ENCODE data around the gene ARHGEF39. TPM values are rescaled to one million over a fixed set of nuclear protein-coding genes. Genes with fewer than 3 reads are reported as not detected.
"Not testable (repeated sequence)": the region's sequence is repeated elsewhere in the genome, so short reads cannot be mapped to it uniquely, and the experiment has no call there.

ARHGEF39 gene
- polyA plus RNA-seq, 3 donors, result 0.13 to 0.53 (median 0.42) TPM

DNA sequence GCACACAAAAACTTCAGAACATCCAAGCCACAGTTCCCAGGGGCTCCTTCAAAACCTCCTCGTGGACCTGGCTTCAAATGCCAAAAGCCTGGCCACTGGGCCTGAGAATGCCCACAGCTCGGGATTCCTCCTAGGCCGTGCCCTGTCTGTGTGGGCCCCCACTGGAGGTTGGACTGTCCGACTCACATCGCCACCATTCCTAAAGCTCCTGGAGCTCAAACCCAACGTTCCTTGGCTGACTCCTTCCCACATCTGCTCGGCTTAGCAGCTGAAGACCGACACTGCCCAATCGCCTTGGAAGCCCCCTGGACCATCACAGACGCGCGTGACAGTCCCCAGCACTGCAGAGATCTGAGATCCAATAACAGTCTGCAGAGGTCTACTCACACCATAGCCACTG lies 21.9 kb downstream of the ARHGEF39 start:
- no peaks in the 10 kb centered on the region for H3K9me3 ChIP-seq (replicated peaks in 1 of 2; ENCODE audit: control insufficient read depth in 1 of 2, insufficient read depth in 1 of 2, low read length in 2 of 2)
- no peak overlapping the region for H2AFZ ChIP-seq (ENCODE audit: insufficient read depth, low read depth, low read length, poor library complexity, severe bottlenecking)
- H3K4me1 Mint-ChIP-seq, result peaks cover 87% of the 10 kb centered on the region
- no peak overlapping the region for H3K4me2 ChIP-seq (replicated peaks; ENCODE audit: extremely low read depth, low read length, poor library complexity, severe bottlenecking)
- WGBS (ENCODE audit: insufficient coverage), result over 99% methylated on average over 12 of the region's 12 CpGs
- intact Hi-C loops (cut with micrococcal nuclease), result loop anchor here in 1 of 2 donors (10.0 kb wide), 1 partner anchor 52 kb away; no protein-coding TSS in a partner anchor
- peaks cover 80 to 86% of the 10 kb centered on the region in 2 donors for H3K4me1 ChIP-seq (ENCODE audit: control insufficient read depth in 1 of 2, insufficient read depth in 2 of 2, low read length in 2 of 2)
- H3K9ac ChIP-seq (ENCODE audit: insufficient read depth, low read length, poor library complexity, severe bottlenecking), result no peak overlapping the region
- TF ChIP-seq CTCF (IDR thresholded peaks at IDR 0.05), result no peak
- H4K20me1 ChIP-seq (ENCODE audit: insufficient read depth, low read length), result no peaks in the 10 kb centered on the region
- peak overlapping the region in 3 of 7 donors; percentile 7 to 99 (median 58) for H3K27ac Mint-ChIP-seq
- H3K27me3 ChIP-seq (ENCODE audit: control insufficient read depth in 2 of 2, insufficient read depth in 2 of 2, low read length in 2 of 2), result no peaks in the 10 kb centered on the region
- peaks cover 0 to 6% (median 3%) of the 10 kb centered on the region in 7 donors for H3K9me3 Mint-ChIP-seq
- H3K27me3 Mint-ChIP-seq (ENCODE audit: low read depth in 3 of 3), result peaks cover 0 to 5% (median 0%) of the 10 kb centered on the region in 3 donors
- no peak overlapping the region for H3K4me3 Mint-ChIP-seq
- peaks cover 14% of the 10 kb centered on the region for H3K79me2 ChIP-seq (ENCODE audit: insufficient read depth, low read length)
- H3K4me3 ChIP-seq (replicated peaks in 1 of 3; ENCODE audit: low read depth in 2 of 3, low read length in 3 of 3), result no peak overlapping the region
- DNase-seq, result no peak
- no peaks in the 10 kb centered on the region for H3K36me3 ChIP-seq (replicated peaks in 1 of 2; ENCODE audit: control insufficient read depth in 1 of 2, insufficient read depth in 2 of 2, low read length in 2 of 2)
- no peak overlapping the region for H3K27ac ChIP-seq (ENCODE audit: low read depth in 1 of 2, low read length in 2 of 2)
- peaks cover 12% of the 10 kb centered on the region in 2 donors for H3K36me3 Mint-ChIP-seq

DNA sequence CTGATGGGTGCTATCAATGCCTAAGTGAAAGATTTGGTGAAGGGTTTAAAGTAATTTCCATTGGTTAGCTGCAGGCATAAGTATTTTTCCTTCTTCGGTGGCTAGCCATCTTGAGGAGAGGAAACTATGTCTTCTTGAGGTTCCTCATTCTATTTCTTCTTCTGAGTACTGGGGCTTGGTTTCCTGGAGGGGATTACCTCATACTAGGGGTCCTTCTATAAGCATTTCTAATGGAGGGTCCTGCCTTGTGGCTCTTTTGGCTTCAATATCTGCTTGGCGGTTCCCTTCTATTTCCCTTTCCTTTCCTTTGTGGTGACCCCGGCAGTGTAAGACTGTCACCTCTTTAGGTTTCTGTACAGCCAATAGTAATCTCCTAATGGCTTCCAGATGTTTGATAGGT lies 23.5 kb downstream of the ARHGEF39 start:
- H2AFZ ChIP-seq (ENCODE audit: insufficient read depth, low read depth, low read length, poor library complexity, severe bottlenecking); H3K27me3 ChIP-seq (ENCODE audit: control insufficient read depth in 2 of 2, insufficient read depth in 2 of 2, low read length in 2 of 2); H3K9me3 ChIP-seq (replicated peaks in 1 of 2; ENCODE audit: control insufficient read depth in 1 of 2, insufficient read depth in 1 of 2, low read length in 2 of 2); H3K4me3 ChIP-seq (replicated peaks in 1 of 3; ENCODE audit: low read depth in 2 of 3, low read length in 3 of 3); H3K9ac ChIP-seq (ENCODE audit: insufficient read depth, low read length, poor library complexity, severe bottlenecking); H3K27ac ChIP-seq (ENCODE audit: low read depth in 1 of 2, low read length in 2 of 2); H3K27me3 Mint-ChIP-seq (ENCODE audit: low read depth in 3 of 3); H3K4me2 ChIP-seq (replicated peaks; ENCODE audit: extremely low read depth, low read length, poor library complexity, severe bottlenecking); H3K36me3 ChIP-seq (replicated peaks in 1 of 2; ENCODE audit: control insufficient read depth in 1 of 2, insufficient read depth in 2 of 2, low read length in 2 of 2); H3K9me3 Mint-ChIP-seq; H4K20me1 ChIP-seq (ENCODE audit: insufficient read depth, low read length): not testable (repeated sequence)
- Mint-ChIP-seq H3K4me3 (peak overlapping the region in 1 of 2 donors; percentile 36), H3K27ac (peak overlapping the region; percentile 56 to 85 (median 81)), H3K36me3 (peaks cover 12% of the 10 kb centered on the region in 2 donors), H3K4me1 (peaks cover 93% of the 10 kb centered on the region)
- WGBS (ENCODE audit: insufficient coverage), result no CpG with 5 or more reads among the region's 3 CpGs
- intact Hi-C loops (cut with micrococcal nuclease), result loop anchor here in 1 of 2 donors (10.0 kb wide), 1 partner anchor 53 kb away; no protein-coding TSS in a partner anchor
- Histone ChIP-seq H3K4me1 (ENCODE audit: control insufficient read depth in 1 of 2, insufficient read depth in 2 of 2, low read length in 2 of 2) (peaks cover 83 to 89% of the 10 kb centered on the region in 2 donors), H3K79me2 (ENCODE audit: insufficient read depth, low read length) (peaks cover 14% of the 10 kb centered on the region)
- peak in 1 of 3 donors; percentile 23 for DNase-seq

DNA sequence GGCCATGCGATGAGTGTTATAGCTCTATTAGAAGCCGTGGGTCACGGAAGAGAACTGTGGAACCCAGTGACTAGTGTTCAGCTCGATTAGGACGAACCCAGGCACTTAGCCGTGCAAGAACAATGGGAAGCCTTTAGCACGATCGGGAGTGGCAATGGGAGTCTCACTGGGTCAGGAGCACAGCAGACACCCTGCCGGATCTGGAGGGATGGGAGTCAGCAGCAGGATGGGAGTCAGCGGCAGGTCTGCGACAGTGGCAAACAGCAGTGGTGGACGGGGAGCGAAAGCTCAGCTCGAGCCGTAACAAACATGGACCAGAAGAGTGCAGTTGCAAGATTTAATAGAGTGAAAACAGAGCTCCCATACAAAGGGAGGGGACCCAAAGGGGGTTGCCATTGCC lies 24.6 kb downstream of the ARHGEF39 start:
- intact Hi-C loops (cut with micrococcal nuclease), result loop anchor here in 1 of 2 donors (10.0 kb wide), 1 partner anchor 54 kb away; no protein-coding TSS in a partner anchor
- 95% methylated on average over 12 of the region's 15 CpGs for WGBS (ENCODE audit: insufficient coverage)
- H3K9me3 Mint-ChIP-seq; H4K20me1 ChIP-seq (ENCODE audit: insufficient read depth, low read length); H3K27me3 Mint-ChIP-seq (ENCODE audit: low read depth in 3 of 3); H2AFZ ChIP-seq (ENCODE audit: insufficient read depth, low read depth, low read length, poor library complexity, severe bottlenecking); H3K27me3 ChIP-seq (ENCODE audit: control insufficient read depth in 2 of 2, insufficient read depth in 2 of 2, low read length in 2 of 2); DNase-seq; H3K9ac ChIP-seq (ENCODE audit: insufficient read depth, low read length, poor library complexity, severe bottlenecking); H3K36me3 ChIP-seq (replicated peaks in 1 of 2; ENCODE audit: control insufficient read depth in 1 of 2, insufficient read depth in 2 of 2, low read length in 2 of 2); H3K79me2 ChIP-seq (ENCODE audit: insufficient read depth, low read length); H3K4me3 Mint-ChIP-seq; H3K4me2 ChIP-seq (replicated peaks; ENCODE audit: extremely low read depth, low read length, poor library complexity, severe bottlenecking); H3K9me3 ChIP-seq (replicated peaks in 1 of 2; ENCODE audit: control insufficient read depth in 1 of 2, insufficient read depth in 1 of 2, low read length in 2 of 2); H3K4me3 ChIP-seq (replicated peaks in 1 of 3; ENCODE audit: low read depth in 2 of 3, low read length in 3 of 3): not testable (repeated sequence)
- H3K4me1 Mint-ChIP-seq, result peaks cover 93% of the 10 kb centered on the region
- peak overlapping the region in 5 of 7 donors; percentile 48 to 79 (median 64) for H3K27ac Mint-ChIP-seq
- H3K36me3 Mint-ChIP-seq, result peaks cover 12% of the 10 kb centered on the region in 2 donors
- Histone ChIP-seq H3K4me1 (ENCODE audit: control insufficient read depth in 1 of 2, insufficient read depth in 2 of 2, low read length in 2 of 2) (peaks cover 85 to 89% of the 10 kb centered on the region in 2 donors), H3K27ac (ENCODE audit: low read depth in 1 of 2, low read length in 2 of 2) (peak overlapping the region in 1 of 2 donors; percentile 76)
